T-helper 2 cell treated with Interferon-gamma antibody and Interleukin-4, amounts not matched to agents 5 μg/mL and 100 μg/mL, for 36 hours (primary cell): ENCODE data around the gene ACTL8.

Experiments
- DNase-seq: peaks from one replicate; pipeline ENCODE4 v3.0.0; 2021; ENCODE audit warnings: low spot score
- H3K27ac Mint-ChIP-seq: one replicate; pipeline ENCODE4 v1.8.0; 2021; ENCODE audit warnings: mild to moderate bottlenecking, mixed read lengths
- H3K27me3 Mint-ChIP-seq: one replicate; pipeline ENCODE4 v1.8.0; 2021; ENCODE audit warnings: low read depth, mixed read lengths
- H3K36me3 Mint-ChIP-seq: one replicate; pipeline ENCODE4 v1.8.0; 2021; ENCODE audit warnings: low read depth, mixed read lengths
- H3K4me1 Mint-ChIP-seq: one replicate; pipeline ENCODE4 v1.8.0; 2021; ENCODE audit warnings: low read depth, mixed read lengths
- H3K4me3 Mint-ChIP-seq: one replicate; pipeline ENCODE4 v1.8.0; 2022; ENCODE audit warnings: mild to moderate bottlenecking, moderate library complexity, mixed read lengths
- H3K9me3 Mint-ChIP-seq: one replicate; pipeline ENCODE4 v1.8.0; 2021; ENCODE audit warnings: mixed read lengths

ACTL8 gene

DNA sequence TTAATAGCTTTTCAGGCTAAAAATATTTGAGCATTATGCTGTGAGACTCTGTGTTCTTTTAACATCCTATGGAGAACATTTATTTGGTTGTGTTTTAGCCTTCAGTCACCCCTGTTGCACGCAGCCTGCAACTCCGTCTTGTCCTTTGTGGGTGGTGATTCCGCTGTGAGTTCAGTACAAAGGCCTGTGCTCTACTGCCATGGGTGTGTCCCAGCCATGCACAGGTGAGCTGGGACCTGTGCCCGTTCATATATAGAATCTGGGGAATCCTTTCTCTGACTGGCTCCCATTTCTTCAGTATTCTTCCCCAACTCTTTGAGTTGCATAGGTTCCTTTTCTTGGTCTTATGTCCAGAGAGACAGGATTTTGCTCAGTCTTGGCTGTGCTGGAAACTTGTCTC, 61.4 kb downstream of the ACTL8 start:
- Mint-ChIP-seq H3K9me3 (no peaks in the 10 kb centered on the region), H3K27me3 (no peaks in the 10 kb centered on the region), H3K4me1 (no peaks in the 10 kb centered on the region), H3K4me3 (no peak overlapping the region), H3K27ac (no peak overlapping the region), H3K36me3 (no peaks in the 10 kb centered on the region)
- DNase-seq = no peak

DNA sequence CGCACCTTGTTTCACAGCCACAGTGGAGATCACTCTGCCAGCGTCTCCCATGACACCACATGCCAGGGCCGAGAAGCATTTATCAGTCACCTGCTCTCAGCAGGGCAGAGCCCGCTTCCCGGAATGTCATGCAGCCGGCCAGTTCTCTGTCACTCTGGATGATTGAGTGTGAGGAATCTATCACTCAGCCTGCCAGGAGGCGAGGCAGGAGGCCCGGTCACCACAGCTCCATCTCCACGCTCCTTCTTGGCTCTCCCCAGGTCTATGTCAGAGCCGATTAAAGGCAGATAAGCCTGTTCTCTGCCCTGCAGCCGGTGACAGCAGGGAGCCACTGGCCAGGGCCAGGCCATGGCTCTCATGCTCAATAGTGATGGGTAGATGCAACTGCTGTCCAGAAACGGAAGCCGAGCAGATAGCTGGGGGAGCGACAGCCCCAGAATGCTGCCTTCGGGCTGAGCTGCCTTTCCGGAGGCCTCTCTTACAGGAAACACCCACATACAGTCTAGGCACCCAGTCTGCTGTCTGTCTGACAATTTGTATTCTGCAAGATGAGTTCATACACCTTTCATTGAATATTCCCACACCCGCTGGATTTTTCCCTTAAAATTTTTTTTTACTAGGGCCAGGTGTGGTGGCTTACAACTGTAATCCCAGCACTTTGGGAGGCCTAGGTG, 64.1 kb downstream of the ACTL8 start:
- Mint-ChIP-seq H3K4me1 (no peaks in the 10 kb centered on the region), H3K9me3 (no peaks in the 10 kb centered on the region), H3K27ac (no peak overlapping the region), H3K4me3 (no peak overlapping the region), H3K27me3 (no peaks in the 10 kb centered on the region), H3K36me3 (no peaks in the 10 kb centered on the region)
- DNase-seq = no peak

DNA sequence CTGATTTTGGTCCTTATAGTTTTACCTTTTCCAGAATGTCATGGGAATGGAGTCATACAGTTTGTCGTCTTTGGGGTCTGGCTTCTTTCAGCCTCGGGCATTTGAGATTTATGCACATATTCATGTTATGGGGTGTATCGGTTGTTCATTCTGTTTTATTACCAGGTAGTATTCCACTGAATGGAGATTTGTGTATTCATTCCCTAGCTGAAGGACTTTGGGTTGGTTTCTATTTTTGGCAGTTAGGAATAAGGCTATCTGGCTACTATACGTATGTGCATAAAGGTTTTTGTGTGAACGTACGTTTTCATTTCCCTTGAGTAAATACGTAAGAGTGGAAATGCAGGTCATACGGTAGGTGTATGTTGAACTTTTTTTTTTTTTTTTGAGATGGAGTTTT, 65.1 kb downstream of the ACTL8 start:
- Mint-ChIP-seq H3K9me3 (no peaks in the 10 kb centered on the region), H3K4me1 (no peaks in the 10 kb centered on the region), H3K4me3 (no peak overlapping the region), H3K27me3 (no peaks in the 10 kb centered on the region), H3K27ac (no peak overlapping the region), H3K36me3 (no peaks in the 10 kb centered on the region)
- DNase-seq = no peak

DNA sequence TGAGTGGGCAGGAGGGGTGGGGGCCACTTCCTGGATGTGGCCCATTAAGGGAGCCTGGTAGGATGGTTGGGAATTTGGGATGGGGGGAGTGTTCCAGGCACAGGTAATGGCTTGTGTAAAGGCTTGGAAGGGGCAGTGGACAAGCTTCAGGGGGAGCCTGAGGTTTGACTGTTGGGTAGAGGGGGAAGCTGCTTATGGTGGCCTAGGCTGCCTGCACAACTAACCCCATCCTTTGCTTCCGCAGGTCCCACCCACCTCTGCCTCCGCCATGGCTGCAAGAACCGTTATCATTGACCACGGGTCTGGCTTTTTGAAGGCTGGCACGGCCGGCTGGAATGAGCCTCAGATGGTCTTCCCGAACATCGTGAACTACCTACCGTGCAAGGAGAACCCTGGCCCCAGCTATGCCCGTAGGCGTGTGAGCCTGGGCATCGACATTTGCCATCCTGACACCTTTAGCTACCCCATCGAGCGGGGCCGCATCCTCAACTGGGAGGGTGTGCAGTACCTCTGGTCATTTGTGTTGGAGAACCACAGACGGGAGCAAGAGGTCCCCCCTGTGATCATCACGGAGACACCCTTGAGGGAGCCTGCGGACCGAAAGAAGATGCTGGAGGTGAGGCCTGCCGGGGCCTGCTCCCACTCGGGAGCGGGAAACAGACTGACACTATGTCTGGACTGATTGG, 67.8 kb downstream of the ACTL8 start:
- Mint-ChIP-seq H3K27ac (no peak overlapping the region), H3K4me1 (no peaks in the 10 kb centered on the region), H3K4me3 (no peak overlapping the region), H3K9me3 (no peaks in the 10 kb centered on the region), H3K27me3 (no peaks in the 10 kb centered on the region), H3K36me3 (no peaks in the 10 kb centered on the region)
- no peak for DNase-seq

DNA sequence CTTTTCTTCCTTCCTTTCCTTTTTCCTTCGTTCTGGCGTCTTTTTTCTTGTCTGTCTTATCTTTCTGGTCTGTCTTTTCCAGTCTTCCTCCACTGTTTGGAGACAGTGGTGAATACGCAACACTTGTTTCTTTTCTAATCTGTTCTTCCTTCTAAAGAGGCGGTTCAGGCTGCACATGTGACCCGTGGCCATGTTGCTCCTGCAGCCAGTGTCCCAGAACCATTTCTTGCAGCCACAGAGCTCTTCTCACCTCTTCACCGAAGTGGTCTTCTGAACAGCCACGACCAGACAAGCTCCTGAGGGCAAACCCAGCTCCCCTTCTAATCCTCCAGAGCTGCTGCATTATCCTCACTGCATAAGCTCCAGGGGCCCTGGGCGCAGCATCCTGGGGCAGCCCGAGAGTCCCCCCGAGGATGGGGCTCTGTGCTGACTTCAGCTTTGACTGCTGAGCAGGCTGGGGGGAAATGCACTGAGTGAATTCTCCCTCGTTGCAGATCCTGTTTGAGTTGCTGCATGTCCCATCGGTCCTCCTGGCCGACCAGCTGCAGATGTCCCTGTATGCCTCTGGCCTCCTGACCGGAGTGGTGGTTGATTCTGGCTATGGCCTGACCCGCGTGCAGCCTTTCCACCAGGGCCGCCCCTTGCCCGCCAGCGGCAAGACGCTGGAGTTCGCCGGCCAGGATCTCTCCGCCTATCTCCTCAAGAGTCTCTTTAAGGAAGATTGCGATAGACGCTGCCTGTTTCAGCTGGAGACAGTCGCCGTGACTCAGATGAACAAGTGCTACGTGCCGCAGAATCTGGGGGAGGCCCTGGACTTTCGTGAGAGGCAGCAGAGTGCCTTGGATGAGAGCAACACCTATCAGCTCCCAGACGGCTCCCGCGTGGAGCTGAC, 70.4 kb downstream of the ACTL8 start:
- Mint-ChIP-seq H3K27ac (no peak overlapping the region), H3K4me3 (no peak overlapping the region), H3K27me3 (no peaks in the 10 kb centered on the region), H3K4me1 (no peaks in the 10 kb centered on the region), H3K36me3 (no peaks in the 10 kb centered on the region), H3K9me3 (no peaks in the 10 kb centered on the region)
- no peak for DNase-seq

DNA sequence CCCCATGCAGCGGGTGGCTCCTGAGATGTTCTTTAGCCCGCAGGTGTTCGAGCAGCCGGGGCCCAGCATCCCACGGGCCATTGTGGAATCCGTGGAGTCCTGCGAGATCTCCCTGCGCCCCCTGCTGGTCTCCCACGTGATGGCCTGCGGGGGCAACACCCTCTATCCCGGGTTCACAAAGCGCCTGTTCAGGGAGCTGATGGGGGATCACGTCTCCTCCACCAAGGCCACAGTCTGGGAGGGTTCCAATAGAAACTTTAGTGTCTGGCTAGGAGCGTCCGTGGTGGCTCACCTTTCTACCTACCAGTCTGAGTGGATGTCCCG, 71.0 kb downstream of the ACTL8 start:
- Mint-ChIP-seq H3K36me3 (no peaks in the 10 kb centered on the region), H3K9me3 (no peaks in the 10 kb centered on the region), H3K27ac (no peak overlapping the region), H3K27me3 (no peaks in the 10 kb centered on the region), H3K4me3 (no peak overlapping the region), H3K4me1 (no peaks in the 10 kb centered on the region)
- no peak for DNase-seq

DNA sequence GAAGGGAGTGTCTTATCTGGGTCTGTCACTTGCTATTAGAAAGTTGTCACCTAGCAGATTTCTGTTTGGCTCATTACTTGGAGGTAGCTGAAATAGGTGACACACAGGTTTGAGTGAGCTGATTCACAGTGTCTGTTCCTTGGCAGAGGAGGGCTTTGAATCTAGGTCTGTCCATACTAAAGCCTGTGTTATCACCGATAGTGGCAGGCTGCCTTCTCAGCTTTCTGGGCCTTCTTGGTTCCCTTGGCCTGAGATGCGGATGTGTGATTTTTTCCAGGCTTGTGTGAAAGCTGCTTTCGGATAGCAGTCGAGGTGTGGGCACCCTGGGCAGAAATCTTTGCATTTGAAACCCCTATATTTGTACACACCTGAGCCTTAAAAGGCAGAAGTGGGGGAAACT, 73.9 kb downstream of the ACTL8 start:
- H3K4me3 Mint-ChIP-seq = no peak overlapping the region
- H3K9me3 Mint-ChIP-seq = no peaks in the 10 kb centered on the region
- no peaks in the 10 kb centered on the region for H3K36me3 Mint-ChIP-seq
- DNase-seq = no peak
- no peak overlapping the region for H3K27ac Mint-ChIP-seq
- H3K27me3 Mint-ChIP-seq = no peaks in the 10 kb centered on the region
- H3K4me1 Mint-ChIP-seq = no peaks in the 10 kb centered on the region

DNA sequence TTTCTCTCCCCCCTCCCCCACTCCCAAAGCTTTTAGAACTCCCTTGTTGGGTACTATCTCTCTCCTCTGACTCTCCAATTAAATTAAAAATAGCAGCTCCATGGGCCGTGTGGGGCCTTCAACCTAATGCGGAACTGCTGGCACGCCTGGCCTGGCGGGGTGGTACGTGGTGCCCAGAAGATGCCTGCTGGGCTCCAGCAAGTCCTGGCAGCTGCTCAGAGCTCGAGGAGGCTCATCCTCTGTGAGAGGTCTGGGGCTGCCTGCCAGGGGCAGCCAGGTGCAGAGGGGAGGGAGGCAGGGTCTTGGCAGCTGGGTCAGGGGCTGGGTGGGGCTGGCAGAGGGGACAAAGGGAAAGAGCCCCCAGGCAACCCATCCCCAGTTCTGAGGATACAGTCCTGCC, 74.4 kb downstream of the ACTL8 start:
- no peaks in the 10 kb centered on the region for H3K9me3 Mint-ChIP-seq
- no peaks in the 10 kb centered on the region for H3K4me1 Mint-ChIP-seq
- H3K27me3 Mint-ChIP-seq = no peaks in the 10 kb centered on the region
- H3K27ac Mint-ChIP-seq = no peak overlapping the region
- no peaks in the 10 kb centered on the region for H3K36me3 Mint-ChIP-seq
- DNase-seq = no peak
- no peak overlapping the region for H3K4me3 Mint-ChIP-seq

DNA sequence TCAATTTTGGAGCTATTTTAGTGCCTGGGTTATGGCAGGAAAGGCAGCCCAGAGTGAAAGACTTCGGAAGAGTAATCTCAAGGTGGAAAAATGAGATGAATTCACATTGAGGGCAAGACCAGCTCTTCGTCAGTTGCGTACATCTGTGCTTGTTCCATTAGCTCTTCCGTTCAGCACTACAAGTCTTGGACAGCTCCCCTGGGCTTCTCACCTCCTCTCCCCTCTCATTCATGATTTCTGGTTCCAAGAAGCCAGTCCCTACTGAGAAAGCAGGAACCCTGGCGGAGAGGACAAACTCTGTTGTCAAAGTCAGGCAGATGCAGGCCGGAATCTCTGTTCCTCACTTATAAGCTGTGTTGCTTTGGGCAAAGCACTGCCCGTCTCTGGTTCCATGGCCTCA, 76.5 kb downstream of the ACTL8 start:
- Mint-ChIP-seq H3K4me3 (no peak overlapping the region), H3K27ac (no peak overlapping the region), H3K27me3 (no peaks in the 10 kb centered on the region), H3K4me1 (no peaks in the 10 kb centered on the region), H3K36me3 (no peaks in the 10 kb centered on the region), H3K9me3 (no peaks in the 10 kb centered on the region)
- DNase-seq = no peak

DNA sequence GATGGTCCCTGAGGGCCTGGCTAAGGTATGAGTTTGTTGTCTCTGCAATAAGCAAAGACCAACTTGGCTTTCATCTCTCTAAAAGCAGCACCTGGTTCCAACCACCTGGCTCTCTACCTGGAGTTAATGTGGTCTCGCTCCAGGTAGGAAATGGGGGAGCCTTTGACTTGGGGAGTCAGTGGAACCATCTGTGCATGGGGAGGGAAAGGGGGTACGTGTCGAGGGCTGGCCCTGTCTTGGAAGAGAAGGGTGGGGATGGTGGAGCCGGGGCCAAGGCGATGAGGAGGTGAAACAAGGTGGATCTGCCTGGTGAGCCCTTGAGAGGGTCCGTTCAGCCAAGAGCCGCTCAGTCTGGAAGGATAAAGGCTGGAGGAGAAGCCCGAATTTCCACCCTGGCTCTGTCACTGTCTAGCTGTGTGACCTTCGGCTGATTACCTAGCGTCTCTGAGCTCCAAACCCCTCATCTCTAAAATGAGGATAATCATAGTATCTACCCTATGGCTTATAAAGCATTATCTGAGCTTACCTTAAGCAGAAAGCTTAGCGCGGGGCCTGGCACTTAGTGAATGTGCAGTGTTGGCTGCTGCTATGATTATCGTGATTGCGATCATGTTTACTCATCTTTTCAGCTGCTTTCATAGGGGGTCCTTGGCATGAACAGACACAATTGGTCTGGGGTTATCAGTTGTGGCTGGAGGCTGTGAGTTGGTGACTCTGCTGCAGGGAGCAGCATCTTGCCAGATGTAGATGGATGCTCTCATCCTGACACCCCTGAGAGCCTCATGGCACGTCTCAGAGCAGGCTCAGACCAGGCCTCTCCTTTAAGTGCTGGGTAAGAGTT, 78.7 kb downstream of the ACTL8 start:
- no peaks in the 10 kb centered on the region for H3K9me3 Mint-ChIP-seq
- H3K36me3 Mint-ChIP-seq = no peaks in the 10 kb centered on the region
- no peak overlapping the region for H3K4me3 Mint-ChIP-seq
- DNase-seq = no peak
- no peaks in the 10 kb centered on the region for H3K4me1 Mint-ChIP-seq
- no peaks in the 10 kb centered on the region for H3K27me3 Mint-ChIP-seq
- H3K27ac Mint-ChIP-seq = no peak overlapping the region

DNA sequence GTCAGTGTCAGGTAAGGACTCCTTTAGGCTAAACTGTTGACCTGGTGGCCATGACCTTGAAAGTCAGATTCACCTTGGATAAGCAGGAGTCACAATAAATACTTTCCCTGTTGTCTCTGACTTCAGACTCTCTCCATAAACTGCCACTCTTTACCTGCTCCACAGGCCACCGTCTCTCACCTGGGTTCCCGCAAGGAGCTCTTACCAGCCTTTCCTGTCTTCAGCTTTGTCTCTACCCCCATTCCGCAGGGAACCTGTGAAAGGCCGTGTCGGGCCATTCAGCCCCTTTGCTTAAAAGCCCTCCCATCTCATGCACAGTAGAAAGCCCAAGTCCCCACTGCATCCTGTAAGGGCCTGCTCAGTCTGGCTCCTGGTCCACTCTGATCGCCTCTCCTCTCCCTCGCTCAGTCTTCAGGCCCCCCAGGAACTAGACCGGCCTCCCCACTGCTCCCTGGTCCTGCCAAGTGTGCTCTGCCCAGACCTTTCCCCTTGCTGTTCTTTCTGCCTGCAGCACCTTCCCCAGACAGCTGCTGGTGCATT, 79.5 kb downstream of the ACTL8 start:
- no peak overlapping the region for H3K4me3 Mint-ChIP-seq
- H3K4me1 Mint-ChIP-seq = no peaks in the 10 kb centered on the region
- H3K9me3 Mint-ChIP-seq = no peaks in the 10 kb centered on the region
- no peaks in the 10 kb centered on the region for H3K36me3 Mint-ChIP-seq
- no peak overlapping the region for H3K27ac Mint-ChIP-seq
- DNase-seq = no peak
- H3K27me3 Mint-ChIP-seq = no peaks in the 10 kb centered on the region

DNA sequence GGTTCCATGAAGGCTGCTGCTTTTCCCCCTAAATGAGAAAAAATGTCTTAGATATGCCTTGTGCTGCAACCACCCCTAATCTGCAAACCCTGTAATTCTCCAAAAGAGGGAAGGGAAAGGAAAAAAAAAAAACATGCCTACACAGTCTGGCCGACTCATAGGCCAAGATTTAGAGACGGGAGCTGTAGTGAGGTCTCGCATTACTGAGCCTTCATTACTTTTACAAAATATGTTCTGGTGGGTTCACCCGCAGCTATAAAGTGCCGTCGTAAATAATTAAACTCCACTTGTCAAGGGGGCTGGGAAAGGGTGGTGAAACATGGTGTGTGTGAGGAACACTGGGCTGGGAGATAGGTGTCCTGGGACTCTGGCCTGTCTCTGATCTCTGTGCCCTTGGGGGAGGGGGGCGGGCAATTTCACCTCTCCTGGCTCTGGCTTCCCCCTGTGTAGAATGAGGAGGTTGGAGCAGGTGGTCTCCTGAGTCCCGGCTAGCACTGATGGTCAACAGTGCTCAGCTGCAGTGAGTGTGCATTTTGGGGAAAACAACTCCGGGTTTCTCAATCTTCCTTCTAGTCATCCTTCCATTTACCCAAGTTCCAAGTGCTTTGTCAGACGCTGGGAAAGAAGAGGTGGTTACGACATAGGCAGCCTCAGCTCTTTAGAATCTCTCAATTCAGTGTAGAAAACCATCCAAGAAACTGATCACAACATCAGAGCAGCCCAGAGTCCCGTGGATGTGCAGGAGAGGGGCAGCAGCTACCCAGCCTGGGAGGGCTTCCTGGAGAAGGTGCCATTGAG, 82.3 kb downstream of the ACTL8 start:
- DNase-seq = no peak
- Mint-ChIP-seq H3K9me3 (no peaks in the 10 kb centered on the region), H3K4me1 (no peaks in the 10 kb centered on the region), H3K4me3 (no peak overlapping the region), H3K27ac (no peak overlapping the region), H3K36me3 (no peaks in the 10 kb centered on the region), H3K27me3 (no peaks in the 10 kb centered on the region)

DNA sequence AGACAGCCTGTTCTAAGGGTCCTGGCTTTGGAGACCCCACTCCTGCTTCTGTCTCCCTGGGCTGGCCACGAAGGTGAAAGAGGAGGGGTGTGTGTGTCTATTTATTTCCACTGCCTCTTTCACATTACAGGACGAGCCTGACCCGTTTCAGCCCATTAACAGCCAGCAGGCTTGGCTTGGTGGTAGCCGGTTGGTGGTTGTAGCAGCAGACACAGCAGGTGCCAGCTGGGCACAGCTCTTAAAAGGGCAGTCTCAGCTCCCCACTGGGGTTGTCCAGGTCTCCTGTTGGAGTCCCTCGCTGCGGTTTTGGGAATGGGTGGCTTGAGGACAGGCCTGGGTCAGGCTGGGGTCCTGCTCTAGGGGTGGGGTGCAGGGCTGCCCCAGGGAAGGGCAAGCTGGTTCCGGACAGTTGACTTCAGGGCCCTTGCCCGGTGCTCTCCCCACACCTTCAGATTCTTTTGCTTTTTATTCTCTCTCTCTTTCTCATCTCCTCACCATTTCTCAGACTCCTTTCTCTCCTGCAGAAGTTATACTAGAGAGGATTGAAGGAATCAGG, 84.6 kb downstream of the ACTL8 start:
- no peaks in the 10 kb centered on the region for H3K36me3 Mint-ChIP-seq
- DNase-seq = no peak
- no peaks in the 10 kb centered on the region for H3K9me3 Mint-ChIP-seq
- H3K4me1 Mint-ChIP-seq = no peaks in the 10 kb centered on the region
- H3K27ac Mint-ChIP-seq = no peak overlapping the region
- no peaks in the 10 kb centered on the region for H3K27me3 Mint-ChIP-seq
- H3K4me3 Mint-ChIP-seq = no peak overlapping the region
